Thymus (tissue), 14 donors: Measurements from ENCODE around the gene TUBB4B. TPM values are rescaled to one million over a fixed set of nuclear protein-coding genes. Genes with fewer than 3 reads are reported as not detected.

Experiments
- DNase-seq, 9 donors: peaks; one replicate each; pipeline ENCODE4 v3.0.0-alpha.2; 2013; ENCODE audit warnings: low spot score in 9 of 9, low read depth in 6 of 9, missing footprints in 1 of 9
- H3K27ac ChIP-seq, 2 donors: one replicate each; pipeline ENCODE4 v1.5.1; 2013; ENCODE audit warnings: control low read depth in 1 of 2, low read depth in 1 of 2, low read length in 1 of 2, mild to moderate bottlenecking in 1 of 2, moderate library complexity in 1 of 2
- H3K27me3 ChIP-seq, 2 donors: one replicate each; pipeline ENCODE4 v1.5.1; 2013; ENCODE audit warnings: low read length in 1 of 2; ENCODE audit not compliant: control insufficient read depth in 2 of 2, insufficient read depth in 1 of 2
- H3K36me3 ChIP-seq, 2 donors: one replicate each; pipeline ENCODE4 v1.5.1; 2013; ENCODE audit warnings: low read length in 1 of 2, mild to moderate bottlenecking in 1 of 2, moderate library complexity in 1 of 2; ENCODE audit not compliant: control insufficient read depth in 2 of 2, insufficient read depth in 2 of 2
- H3K4me1 ChIP-seq, 2 donors: one replicate each; pipeline ENCODE4 v1.5.1; 2013; ENCODE audit warnings: low read length in 2 of 2; ENCODE audit not compliant: control insufficient read depth in 2 of 2, insufficient read depth in 2 of 2
- H3K4me3 ChIP-seq, 2 donors: one replicate each; pipeline ENCODE4 v1.5.1; 2013; ENCODE audit warnings: low read length in 2 of 2, control low read depth in 1 of 2, mild to moderate bottlenecking in 1 of 2
- H3K9me3 ChIP-seq, 2 donors: one replicate each; pipeline ENCODE4 v1.5.1; 2013; ENCODE audit warnings: low read length in 1 of 2, mild to moderate bottlenecking in 1 of 2; ENCODE audit not compliant: control insufficient read depth in 2 of 2, insufficient read depth in 1 of 2
- WGBS: extraction: QIAGEN DNeasy Blood & Tissue Kit; methylation state at CpG from one replicate; pipeline ENCODE4 v1.1.7; 2013; 5-methylcytosine and 5-hydroxymethylcytosine counted together
- long read RNA-seq, 10 donors: transcript quantifications; one replicate each; lab custom pipeline, GENCODE V29; 2026
- polyA plus RNA-seq: library from polyadenylated mRNA; stranded (reverse); fragments of 200-250 nt; gene quantifications from one replicate; pipeline ENCODE4 v1.2.3, GENCODE V29; 2013
- total RNA-seq: library from RNA; stranded (reverse); fragments of 120-200 nt; gene quantifications from one replicate; pipeline ENCODE4 v1.2.4, GENCODE V29; 2013
- donor health status: healthy.

TUBB4B gene
- total RNA-seq (166 TPM), polyA plus RNA-seq (104 TPM)
- long read RNA-seq, donor 1, transcript TUBB4B-201 (4 exons, 1,637 nt): major isoform, 11 of 11 reads
- long read RNA-seq, donor 1, partial matches to known transcripts: 0 of 11 reads
- long read RNA-seq, donor 1, other reads (novel, unspliced or antisense): 0 of 11 reads
- long read RNA-seq, donor 2: 0 reads
- long read RNA-seq, donor 3, transcript TUBB4B-201 (4 exons, 1,637 nt): major isoform, 261 of 270 reads
- long read RNA-seq, donor 3, partial matches to known transcripts: 8 of 270 reads
- long read RNA-seq, donor 3, other reads (novel, unspliced or antisense): 0 of 270 reads
- long read RNA-seq, donor 4, transcript TUBB4B-201 (4 exons, 1,637 nt): major isoform, 48 of 50 reads
- long read RNA-seq, donor 4, partial matches to known transcripts: 0 of 50 reads
- long read RNA-seq, donor 4, other reads (novel, unspliced or antisense): 0 of 50 reads
- long read RNA-seq, donor 5, transcript TUBB4B-201 (4 exons, 1,637 nt): major isoform, 215 of 228 reads
- long read RNA-seq, donor 5, partial matches to known transcripts: 12 of 228 reads
- long read RNA-seq, donor 5, other reads (novel, unspliced or antisense): 0 of 228 reads
- long read RNA-seq, donor 6, transcript TUBB4B-201 (4 exons, 1,637 nt): major isoform, 53 of 61 reads
- long read RNA-seq, donor 6, partial matches to known transcripts: 7 of 61 reads
- long read RNA-seq, donor 6, other reads (novel, unspliced or antisense): 0 of 61 reads
- long read RNA-seq, donor 7, transcript TUBB4B-201 (4 exons, 1,637 nt): major isoform, 73 of 78 reads
- long read RNA-seq, donor 7, partial matches to known transcripts: 0 of 78 reads
- long read RNA-seq, donor 7, other reads (novel, unspliced or antisense): 5 of 78 reads
- long read RNA-seq, donor 8, transcript TUBB4B-201 (4 exons, 1,637 nt): major isoform, 65 of 72 reads
- long read RNA-seq, donor 8, partial matches to known transcripts: 5 of 72 reads
- long read RNA-seq, donor 8, other reads (novel, unspliced or antisense): 0 of 72 reads
- long read RNA-seq, donor 9, transcript TUBB4B-201 (4 exons, 1,637 nt): major isoform, 84 of 84 reads
- long read RNA-seq, donor 9, partial matches to known transcripts: 0 of 84 reads
- long read RNA-seq, donor 9, other reads (novel, unspliced or antisense): 0 of 84 reads
- long read RNA-seq, donor 10, transcript TUBB4B-201 (4 exons, 1,637 nt): major isoform, 111 of 118 reads
- long read RNA-seq, donor 10, partial matches to known transcripts: 5 of 118 reads
- long read RNA-seq, donor 10, other reads (novel, unspliced or antisense): 0 of 118 reads

DNA sequence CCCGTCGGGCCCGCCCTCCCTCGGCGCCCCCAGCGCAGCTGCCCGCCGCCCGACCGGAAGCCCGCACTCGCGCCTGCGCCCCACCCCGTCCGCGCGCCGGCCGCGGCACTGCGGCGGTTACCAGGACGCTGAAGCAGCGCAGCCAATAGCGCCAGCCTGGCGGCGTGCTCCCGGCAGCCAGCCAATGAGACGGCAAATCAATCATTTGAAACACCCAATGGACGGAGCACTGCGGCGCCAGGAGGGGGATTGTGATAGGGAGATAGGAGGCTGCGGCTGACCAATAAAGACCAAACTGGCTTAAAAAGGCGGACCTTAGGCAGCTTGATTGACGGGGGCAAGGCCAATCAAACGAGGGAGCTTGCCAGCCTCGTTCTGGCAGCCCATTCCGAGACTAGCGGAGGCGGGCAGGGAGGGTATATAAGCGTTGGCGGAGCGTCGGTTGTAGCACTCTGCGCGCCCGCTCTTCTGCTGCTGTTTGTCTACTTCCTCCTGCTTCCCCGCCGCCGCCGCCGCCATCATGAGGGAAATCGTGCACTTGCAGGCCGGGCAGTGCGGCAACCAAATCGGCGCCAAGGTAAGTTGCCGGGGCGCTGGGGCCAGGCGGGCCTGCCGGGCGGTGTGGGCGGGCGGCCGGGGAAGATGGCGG, at the start of gene TUBB4B:
Gene TUBB4B, plus strand, starts transcription at position 447 of the 649 bp plus-strand sequence. Its CDS starts 74 bp downstream, at position 521.
- DNase-seq: peak; percentile 99 to 100 (median 99)
- Histone ChIP-seq H3K4me3 (peak within 1 kb of the TSS; percentile 73 to 78), H3K4me1 (peaks cover 27 to 49% of the 10 kb centered on the region in 2 donors), H3K27me3 (no peaks in the 10 kb centered on the region), H3K36me3 (peaks cover 11 to 19% of the 10 kb centered on the region in 2 donors), H3K9me3 (no peaks in the 10 kb centered on the region), H3K27ac (peak within 1 kb of the TSS; percentile 96 to 98)
- under 1% methylated on average over 67 of the region's 67 CpGs for WGBS

DNA sequence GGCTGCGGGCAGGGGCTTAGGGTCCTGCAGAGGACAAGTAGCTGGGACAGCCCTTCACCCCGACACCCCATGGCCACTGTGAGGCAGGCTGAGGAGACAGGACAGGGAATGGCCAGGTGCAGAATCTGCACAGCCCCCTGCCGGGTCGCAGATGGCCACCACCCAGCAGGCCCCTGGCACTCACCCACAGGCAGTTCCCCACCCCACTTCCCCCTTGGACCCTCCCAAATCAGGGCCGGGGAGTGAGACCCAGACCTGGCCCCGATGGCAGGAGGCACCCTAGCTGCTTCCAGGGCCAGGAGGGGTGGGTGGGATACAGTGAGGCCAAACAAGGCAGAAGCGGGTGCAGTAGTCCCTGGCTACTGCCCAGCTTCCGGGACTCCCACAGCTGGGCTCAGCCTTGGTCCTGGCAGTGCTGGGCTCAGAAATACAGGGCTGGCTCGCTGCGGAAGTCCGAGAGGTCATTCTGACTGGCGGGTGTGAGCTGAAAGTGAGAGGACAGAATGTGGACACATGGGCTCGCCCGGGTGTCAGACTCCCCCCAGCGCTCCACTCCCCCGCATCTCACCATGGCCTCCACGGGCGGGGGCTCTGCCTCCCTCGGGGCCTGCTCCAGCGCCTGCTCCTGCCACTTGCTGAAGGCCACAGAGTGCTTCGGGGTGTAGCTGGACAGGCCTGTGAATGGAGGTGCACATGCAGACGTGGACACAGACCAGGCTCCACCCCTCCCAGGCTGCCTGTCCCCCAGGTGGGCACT, 49.2 kb upstream of the TUBB4B start:
- Histone ChIP-seq H3K36me3 (peaks cover 23 to 26% of the 10 kb centered on the region in 2 donors), H3K4me1 (peaks cover 18 to 26% of the 10 kb centered on the region in 2 donors), H3K9me3 (no peaks in the 10 kb centered on the region), H3K4me3 (no peak overlapping the region), H3K27me3 (no peaks in the 10 kb centered on the region), H3K27ac (no peak overlapping the region)
- 97% methylated on average over 22 of the region's 22 CpGs for WGBS
- DNase-seq: no peak

DNA sequence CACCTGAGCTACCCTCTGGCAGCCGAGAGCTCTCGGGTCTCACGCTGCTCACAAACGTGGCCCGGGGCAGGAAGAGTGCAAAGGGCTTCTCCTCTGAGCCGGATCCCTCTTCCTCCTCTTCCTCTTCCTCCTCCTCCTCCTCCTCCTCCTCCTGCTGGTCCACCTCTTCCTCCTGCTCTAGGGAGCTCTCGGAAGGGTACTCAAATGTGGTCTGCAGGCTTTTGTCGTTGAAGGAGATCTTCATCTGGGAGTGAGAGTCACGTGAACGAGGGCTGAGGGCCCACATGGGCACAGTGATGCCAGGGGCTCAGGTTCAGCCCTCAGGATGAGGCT, 48.7 kb upstream of the TUBB4B start:
- H3K27me3 ChIP-seq: peaks cover 0 to under 1% of the 10 kb centered on the region in 2 donors
- H3K9me3 ChIP-seq: no peaks in the 10 kb centered on the region
- 96% methylated on average over 10 of the region's 10 CpGs for WGBS
- H3K36me3 ChIP-seq: peaks cover 19 to 26% of the 10 kb centered on the region in 2 donors
- H3K27ac ChIP-seq: no peak overlapping the region
- H3K4me1 ChIP-seq: peaks cover 13 to 20% of the 10 kb centered on the region in 2 donors
- DNase-seq: no peak
- H3K4me3 ChIP-seq: no peak overlapping the region

DNA sequence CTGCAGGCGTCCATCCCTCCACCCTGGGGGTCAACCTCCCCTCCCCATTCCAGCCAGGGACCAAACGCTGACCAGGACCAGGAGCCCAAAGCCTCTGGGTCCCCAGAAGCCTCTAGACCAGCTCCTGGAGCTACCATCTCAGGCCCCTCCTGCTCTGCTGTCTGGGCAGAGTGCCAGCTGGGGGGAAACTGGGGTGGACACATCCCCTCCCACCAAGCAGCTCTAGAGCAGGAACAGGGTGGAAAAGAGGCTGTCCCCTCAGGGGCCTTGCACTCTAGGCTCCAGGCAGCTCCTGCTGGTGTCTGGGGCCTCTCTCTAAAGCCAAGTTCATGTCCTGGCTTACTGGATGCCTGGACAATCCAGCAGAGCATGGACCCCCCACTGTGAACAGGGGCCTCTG, 48.2 kb upstream of the TUBB4B start:
- 92% methylated on average over 2 of the region's 2 CpGs for WGBS
- DNase-seq: no peak
- Histone ChIP-seq H3K36me3 (peaks cover 19 to 26% of the 10 kb centered on the region in 2 donors), H3K4me3 (no peak overlapping the region), H3K4me1 (peaks cover 8 to 16% of the 10 kb centered on the region in 2 donors), H3K9me3 (no peaks in the 10 kb centered on the region), H3K27ac (no peak overlapping the region), H3K27me3 (peaks cover 0 to 5% of the 10 kb centered on the region in 2 donors)

DNA sequence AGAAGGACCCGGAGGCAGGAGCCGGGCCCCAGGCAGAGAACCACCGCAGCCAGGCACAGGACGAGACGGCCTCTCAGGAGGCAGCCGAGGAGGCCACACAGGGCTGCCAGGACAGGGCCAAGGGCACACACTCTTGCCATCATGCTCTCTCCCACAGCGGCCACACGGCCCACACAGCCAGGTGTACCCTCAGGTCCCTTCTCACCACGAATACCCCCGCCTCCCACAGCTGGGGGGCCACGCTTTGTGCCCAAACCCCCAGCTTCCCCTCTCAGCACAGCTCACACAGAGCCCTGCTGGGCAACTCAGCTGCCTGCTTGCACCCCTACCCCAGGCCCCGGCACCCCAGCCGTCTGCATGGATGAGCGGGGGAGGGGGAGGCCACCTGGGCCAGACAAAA, 47.3 kb upstream of the TUBB4B start:
- Histone ChIP-seq H3K4me3 (no peak overlapping the region), H3K27me3 (peaks cover 0 to 14% of the 10 kb centered on the region in 2 donors), H3K36me3 (peaks cover 19 to 26% of the 10 kb centered on the region in 2 donors), H3K4me1 (peaks cover 8 to 14% of the 10 kb centered on the region in 2 donors), H3K27ac (no peak overlapping the region), H3K9me3 (no peaks in the 10 kb centered on the region)
- DNase-seq: no peak
- WGBS: 91% methylated on average over 14 of the region's 14 CpGs

DNA sequence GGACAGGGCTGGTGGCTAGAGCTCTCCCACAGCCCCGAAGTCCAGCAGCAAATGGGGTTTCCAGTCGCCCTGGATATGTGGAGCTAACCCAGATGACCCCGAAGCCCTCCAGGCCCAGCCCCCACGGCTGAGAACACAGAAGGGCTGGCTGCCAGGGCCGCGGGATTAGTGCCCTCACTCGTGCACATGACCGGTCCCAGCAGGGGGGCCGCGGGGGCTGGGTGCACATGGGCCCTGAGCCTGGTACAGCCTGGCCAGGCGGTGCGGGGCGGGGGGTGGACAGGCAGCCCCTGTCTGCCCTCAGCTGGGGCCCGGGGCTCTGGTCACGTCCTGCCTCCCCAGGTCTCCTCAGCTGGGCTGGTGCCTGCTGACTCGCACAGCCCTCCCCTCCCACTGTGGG, 46.7 kb upstream of the TUBB4B start:
- Histone ChIP-seq H3K27ac (no peak overlapping the region), H3K4me1 (peaks cover 8 to 11% of the 10 kb centered on the region in 2 donors), H3K27me3 (peaks cover 5 to 21% of the 10 kb centered on the region in 2 donors), H3K9me3 (no peaks in the 10 kb centered on the region), H3K4me3 (no peak overlapping the region), H3K36me3 (peaks cover 19 to 26% of the 10 kb centered on the region in 2 donors)
- 93% methylated on average over 16 of the region's 16 CpGs for WGBS
- no peak for DNase-seq

DNA sequence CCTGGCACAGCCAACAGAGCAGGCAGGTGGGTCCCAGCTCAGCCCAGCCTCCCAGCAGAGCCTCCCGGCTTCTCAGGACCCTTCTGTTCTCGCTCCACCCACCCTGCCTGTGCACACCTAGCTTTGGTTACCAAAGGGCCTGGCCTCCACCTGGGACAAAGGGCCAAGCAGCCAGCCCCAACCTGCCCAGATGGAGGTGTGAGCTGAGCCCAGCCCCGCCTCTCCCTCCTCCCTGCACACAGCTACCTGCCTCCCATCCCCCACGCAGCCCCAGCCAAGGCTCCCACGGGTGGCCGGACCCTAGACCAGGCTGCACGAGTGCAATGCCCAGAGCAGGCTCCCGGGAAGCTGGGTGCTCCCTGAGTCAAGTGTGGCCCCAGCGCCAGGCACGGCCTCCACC, 46.2 kb upstream of the TUBB4B start:
- WGBS: 93% methylated on average over 10 of the region's 10 CpGs
- H3K9me3 ChIP-seq: no peaks in the 10 kb centered on the region
- no peak for DNase-seq
- peaks cover 16 to 24% of the 10 kb centered on the region in 2 donors for H3K36me3 ChIP-seq
- no peak overlapping the region for H3K27ac ChIP-seq
- no peak overlapping the region for H3K4me3 ChIP-seq
- H3K4me1 ChIP-seq: peaks cover 5 to 6% of the 10 kb centered on the region in 2 donors
- H3K27me3 ChIP-seq: peaks cover 9 to 25% of the 10 kb centered on the region in 2 donors
